ENCODE data around the gene PIKFYVE. TPM values are rescaled to one million over a fixed set of nuclear protein-coding genes. Genes with fewer than 3 reads are reported as not detected.

PIKFYVE gene
- total RNA-seq, 1 donor = 57.9 TPM

GRCh38 chr2:208227581-208228232, 38.3 kb upstream of the PIKFYVE start:
- Histone ChIP-seq H4K20me1 (ENCODE audit: insufficient read depth, low read length) (no peaks in the 10 kb centered on the region), H3K9me3 (ENCODE audit: low read depth, low read length) (no peaks in the 10 kb centered on the region), H3K4me3 (ENCODE audit: insufficient read depth, low read length) (no peak overlapping the region), H2AFZ (ENCODE audit: low read length) (no peak overlapping the region), H3K79me2 (ENCODE audit: insufficient read depth, low read length) (no peaks in the 10 kb centered on the region), H3K4me1 (ENCODE audit: insufficient read depth, low read length) (peaks cover 9% of the 10 kb centered on the region), H3K27ac (ENCODE audit: low read depth, low read length) (no peak overlapping the region), H3K4me2 (ENCODE audit: insufficient read depth, low read length) (no peak overlapping the region), H3K27me3 (ENCODE audit: insufficient read depth, low read length) (no peaks in the 10 kb centered on the region), H3K36me3 (ENCODE audit: insufficient read depth, low read length) (no peaks in the 10 kb centered on the region)
- no peak for TF ChIP-seq CTCF (IDR thresholded peaks at IDR 0.05; ENCODE audit: extremely low read depth, low read depth, low read length)
- DNase-seq (ENCODE audit: insufficient read length, low spot score, missing footprints) = no peak

- Histone ChIP-seq H2AFZ (ENCODE audit: low read length) (no peak overlapping the region), H4K20me1 (ENCODE audit: insufficient read depth, low read length) (no peaks in the 10 kb centered on the region), H3K27me3 (ENCODE audit: insufficient read depth, low read length) (no peaks in the 10 kb centered on the region), H3K36me3 (ENCODE audit: insufficient read depth, low read length) (no peaks in the 10 kb centered on the region), H3K27ac (ENCODE audit: low read depth, low read length) (no peak overlapping the region), H3K9me3 (ENCODE audit: low read depth, low read length) (no peaks in the 10 kb centered on the region), H3K4me3 (ENCODE audit: insufficient read depth, low read length) (no peak overlapping the region), H3K79me2 (ENCODE audit: insufficient read depth, low read length) (no peaks in the 10 kb centered on the region), H3K4me2 (ENCODE audit: insufficient read depth, low read length) (no peak overlapping the region), H3K4me1 (ENCODE audit: insufficient read depth, low read length) (peaks cover 9% of the 10 kb centered on the region)
- TF ChIP-seq CTCF (IDR thresholded peaks at IDR 0.05; ENCODE audit: extremely low read depth, low read depth, low read length) = no peak
- DNase-seq (ENCODE audit: insufficient read length, low spot score, missing footprints) = no peak
Observed at GRCh38 chr2:208228476-208228875, 37.6 kb upstream of the PIKFYVE start.

- H4K20me1 ChIP-seq (ENCODE audit: insufficient read depth, low read length) = no peaks in the 10 kb centered on the region
- no peak overlapping the region for H2AFZ ChIP-seq (ENCODE audit: low read length)
- H3K4me3 ChIP-seq (ENCODE audit: insufficient read depth, low read length) = no peak overlapping the region
- H3K27me3 ChIP-seq (ENCODE audit: insufficient read depth, low read length) = no peaks in the 10 kb centered on the region
- no peaks in the 10 kb centered on the region for H3K4me1 ChIP-seq (ENCODE audit: insufficient read depth, low read length)
- H3K4me2 ChIP-seq (ENCODE audit: insufficient read depth, low read length) = no peak overlapping the region
- H3K36me3 ChIP-seq (ENCODE audit: insufficient read depth, low read length) = peaks cover 10% of the 10 kb centered on the region
- TF ChIP-seq CTCF (IDR thresholded peaks at IDR 0.05; ENCODE audit: extremely low read depth, low read depth, low read length) = no peak
- H3K27ac ChIP-seq (ENCODE audit: low read depth, low read length) = no peak overlapping the region
- H3K79me2 ChIP-seq (ENCODE audit: insufficient read depth, low read length) = no peaks in the 10 kb centered on the region
- no peaks in the 10 kb centered on the region for H3K9me3 ChIP-seq (ENCODE audit: low read depth, low read length)
- no peak for DNase-seq (ENCODE audit: insufficient read length, low spot score, missing footprints)
Observed at GRCh38 chr2:208234786-208235185, 31.3 kb upstream of the PIKFYVE start.

GRCh38 chr2:208235860-208236259, 30.2 kb upstream of the PIKFYVE start:
- no peak overlapping the region for H3K27ac ChIP-seq (ENCODE audit: low read depth, low read length)
- no peaks in the 10 kb centered on the region for H3K27me3 ChIP-seq (ENCODE audit: insufficient read depth, low read length)
- no peak overlapping the region for H3K4me2 ChIP-seq (ENCODE audit: insufficient read depth, low read length)
- no peaks in the 10 kb centered on the region for H3K79me2 ChIP-seq (ENCODE audit: insufficient read depth, low read length)
- TF ChIP-seq CTCF (IDR thresholded peaks at IDR 0.05; ENCODE audit: extremely low read depth, low read depth, low read length) = no peak
- no peaks in the 10 kb centered on the region for H4K20me1 ChIP-seq (ENCODE audit: insufficient read depth, low read length)
- peaks cover 13% of the 10 kb centered on the region for H3K36me3 ChIP-seq (ENCODE audit: insufficient read depth, low read length)
- no peaks in the 10 kb centered on the region for H3K9me3 ChIP-seq (ENCODE audit: low read depth, low read length)
- no peak for DNase-seq (ENCODE audit: insufficient read length, low spot score, missing footprints)
- H3K4me1 ChIP-seq (ENCODE audit: insufficient read depth, low read length) = no peaks in the 10 kb centered on the region
- H3K4me3 ChIP-seq (ENCODE audit: insufficient read depth, low read length) = no peak overlapping the region
- no peak overlapping the region for H2AFZ ChIP-seq (ENCODE audit: low read length)
